Activated T-helper 1 cell treated with anti-CD3 and anti-CD28 coated beads, Interleukin-12 subunit alpha, Interleukin-12 subunit beta, Interleukin-2, Interleukin-4 antibody, amounts not matched to agents 30 ng/mL and 10 ng/mL and 1 ng/mL, durations not matched to agents 14 hours and 24 hours and 36 hours (primary cell): ENCODE results near the gene TMEM8B. TPM values are rescaled to one million over a fixed set of nuclear protein-coding genes. Genes with fewer than 3 reads are reported as not detected.

Experiments
- DNase-seq: peaks from one replicate; pipeline ENCODE4 v3.0.0; 2021; ENCODE audit warnings: low spot score
- H3K27ac Mint-ChIP-seq: one replicate; pipeline ENCODE4 v1.8.0; 2021; ENCODE audit warnings: mild to moderate bottlenecking, mixed read lengths
- H3K27me3 Mint-ChIP-seq: one replicate; pipeline ENCODE4 v1.8.0; 2022; ENCODE audit warnings: mild to moderate bottlenecking, moderate library complexity, mixed read lengths; ENCODE audit not compliant: insufficient read depth
- H3K36me3 Mint-ChIP-seq: one replicate; pipeline ENCODE4 v1.8.0; 2021; ENCODE audit warnings: low read depth, mixed read lengths
- H3K4me1 Mint-ChIP-seq: one replicate; pipeline ENCODE4 v1.8.0; 2021; ENCODE audit warnings: low read depth, mixed read lengths
- H3K4me3 Mint-ChIP-seq: one replicate; pipeline ENCODE4 v1.8.0; 2021; ENCODE audit warnings: mild to moderate bottlenecking, moderate library complexity, mixed read lengths
- H3K9me3 Mint-ChIP-seq: one replicate; pipeline ENCODE4 v1.8.0; 2021; ENCODE audit warnings: mixed read lengths
- intact Hi-C: fragments of 100-400 bp; cut with micrococcal nuclease; formaldehyde crosslinking; loops from one replicate; pipeline ENCODE4 v1.15.1; 2024
- total RNA-seq: library from RNA; stranded (reverse); gene quantifications from 2 replicates; pipeline ENCODE4 v1.2.3, GENCODE V29; 2022

TMEM8B gene
- total RNA-seq, 1 donor from 2014 or later: 1.7 TPM

GRCh38 chr9:35814841-35815543 lies 14.0 kb upstream of the TMEM8B start, which contains the start of gene HINT2:
Gene HINT2 (minus strand): TSS chr9:35815042. CDS start chr9:35814979, 63 bp downstream.
- intact Hi-C loops: loop anchor here (1.0 to 10.0 kb wide), 13 partner anchors 14 to 1358 kb away; partner anchors contain the start of genes CCDC107, CLTA, DNAI1 and FAM219A
- Mint-ChIP-seq H3K36me3 (peaks cover 11% of the 10 kb centered on the region), H3K27me3 (peaks cover 6% of the 10 kb centered on the region)

GRCh38 chr9:35816708-35817107 lies 12.3 kb upstream of the TMEM8B start:
- intact Hi-C loops: loop anchor here (10.0 kb wide), 2 partner anchors 318 to 438 kb away; partner anchors contain the start of genes GLIPR2 and GNE
- peaks cover 30% of the 10 kb centered on the region for H3K4me1 Mint-ChIP-seq
- peaks cover 6% of the 10 kb centered on the region for H3K27me3 Mint-ChIP-seq
- no peaks in the 10 kb centered on the region for H3K9me3 Mint-ChIP-seq
- no peak overlapping the region for H3K27ac Mint-ChIP-seq
- H3K4me3 Mint-ChIP-seq: no peak overlapping the region
- peaks cover 11% of the 10 kb centered on the region for H3K36me3 Mint-ChIP-seq
- DNase-seq: no peak

More at GRCh38 chr9:35814841-35815543, 14.0 kb upstream of the TMEM8B start, which contains the start of gene HINT2:
- Mint-ChIP-seq H3K4me1 (peaks cover 31% of the 10 kb centered on the region), H3K27ac (peak within 1 kb of the TSS; percentile 96), H3K9me3 (no peaks in the 10 kb centered on the region), H3K4me3 (peak within 1 kb of the TSS; percentile 91)
- peak; percentile 97 for DNase-seq

- H3K27ac Mint-ChIP-seq: no peak overlapping the region
- H3K36me3 Mint-ChIP-seq: peaks cover 3% of the 10 kb centered on the region
- H3K27me3 Mint-ChIP-seq: peaks cover 6% of the 10 kb centered on the region
- DNase-seq: no peak
- H3K4me1 Mint-ChIP-seq: peaks cover 15% of the 10 kb centered on the region
- H3K4me3 Mint-ChIP-seq: no peak overlapping the region
- intact Hi-C loops: loop anchor here (10.0 kb wide), 2 partner anchors 316 to 436 kb away; partner anchors contain the start of genes GLIPR2 and GNE
- no peaks in the 10 kb centered on the region for H3K9me3 Mint-ChIP-seq
Measured at GRCh38 chr9:35818341-35818740, 10.7 kb upstream of the TMEM8B start.

GRCh38 chr9:35820076-35820475 lies 9.0 kb upstream of the TMEM8B start:
- Mint-ChIP-seq H3K27ac (no peak overlapping the region), H3K36me3 (no peaks in the 10 kb centered on the region)
- intact Hi-C loops: loop anchor here (10.0 kb wide), 2 partner anchors 215 to 585 kb away; partner anchors contain the start of genes RECK and RNF38

GRCh38 chr9:35822926-35823325 lies 6.1 kb upstream of the TMEM8B start:
- Mint-ChIP-seq H3K27ac (no peak overlapping the region), H3K4me1 (no peaks in the 10 kb centered on the region), H3K36me3 (no peaks in the 10 kb centered on the region), H3K9me3 (no peaks in the 10 kb centered on the region), H3K27me3 (peaks cover 3% of the 10 kb centered on the region), H3K4me3 (no peak overlapping the region)
- no peak for DNase-seq
- intact Hi-C loops: loop anchor here (10.0 kb wide), 2 partner anchors 212 to 582 kb away; partner anchors contain the start of genes RECK and RNF38

More at GRCh38 chr9:35820076-35820475, 9.0 kb upstream of the TMEM8B start:
- Mint-ChIP-seq H3K9me3 (no peaks in the 10 kb centered on the region), H3K4me3 (no peak overlapping the region), H3K27me3 (peaks cover 6% of the 10 kb centered on the region), H3K4me1 (peaks cover 6% of the 10 kb centered on the region)
- no peak for DNase-seq

- Mint-ChIP-seq H3K4me1 (peaks cover 22% of the 10 kb centered on the region), H3K9me3 (no peaks in the 10 kb centered on the region), H3K4me3 (peak overlapping the region; percentile 11), H3K27ac (no peak overlapping the region), H3K36me3 (no peaks in the 10 kb centered on the region), H3K27me3 (peaks cover 3% of the 10 kb centered on the region)
- intact Hi-C loops: loop anchor here (1.0 to 10.0 kb wide), 6 partner anchors 36 to 709 kb away; partner anchors contain the start of genes ATOSB, CD72, RECK and RNF38
- peak; percentile 21 for DNase-seq
Measured at GRCh38 chr9:35826071-35826701, 2.8 kb upstream of the TMEM8B start.

GRCh38 chr9:35827486-35827885 lies 1.5 kb upstream of the TMEM8B start:
- intact Hi-C loops: loop anchor here (5.0 to 10.0 kb wide), 4 partner anchors 207 to 710 kb away; partner anchors contain the start of genes ATOSB, CD72, RECK and RNF38
- Mint-ChIP-seq H3K4me3 (peak overlapping the region; percentile 91), H3K27ac (no peak overlapping the region), H3K9me3 (no peaks in the 10 kb centered on the region), H3K36me3 (no peaks in the 10 kb centered on the region), H3K4me1 (peaks cover 22% of the 10 kb centered on the region), H3K27me3 (peaks cover 3% of the 10 kb centered on the region)
- no peak for DNase-seq

GRCh38 chr9:35828716-35829083 lies 328 bp upstream of the TMEM8B start, which contains the start of gene FAM221B:
Gene FAM221B (minus strand): TSS chr9:35828732. CDS start chr9:35826161, 2,571 bp downstream.
- no peaks in the 10 kb centered on the region for H3K9me3 Mint-ChIP-seq
- intact Hi-C loops: loop anchor here (1.0 to 10.0 kb wide), 12 partner anchors 13 to 711 kb away; partner anchors contain the start of genes ATOSB, CD72, CREB3 and GBA2
- H3K27ac Mint-ChIP-seq: peak within 1 kb of the TSS; percentile 89
- peaks cover 22% of the 10 kb centered on the region for H3K4me1 Mint-ChIP-seq
- DNase-seq: peak; percentile 29
- peaks cover 3% of the 10 kb centered on the region for H3K27me3 Mint-ChIP-seq
- H3K36me3 Mint-ChIP-seq: no peaks in the 10 kb centered on the region
- H3K4me3 Mint-ChIP-seq: peak within 1 kb of the TSS; percentile 91

GRCh38 chr9:35829764-35830096 lies 702 bp downstream of the TMEM8B start:
- intact Hi-C loops: loop anchor here (1.0 to 10.0 kb wide), 12 partner anchors 14 to 712 kb away; partner anchors contain the start of genes ATOSB, CD72, CREB3 and GBA2
- no peak for DNase-seq
- Mint-ChIP-seq H3K4me1 (peaks cover 25% of the 10 kb centered on the region), H3K4me3 (peak overlapping the region; percentile 87), H3K27me3 (peaks cover 3% of the 10 kb centered on the region), H3K9me3 (no peaks in the 10 kb centered on the region), H3K27ac (peak overlapping the region; percentile 72), H3K36me3 (no peaks in the 10 kb centered on the region)

- H3K9me3 Mint-ChIP-seq: no peaks in the 10 kb centered on the region
- no peak overlapping the region for H3K27ac Mint-ChIP-seq
- peak overlapping the region; percentile 12 for H3K4me3 Mint-ChIP-seq
- no peaks in the 10 kb centered on the region for H3K36me3 Mint-ChIP-seq
- H3K27me3 Mint-ChIP-seq: peaks cover 3% of the 10 kb centered on the region
- H3K4me1 Mint-ChIP-seq: peaks cover 25% of the 10 kb centered on the region
- DNase-seq: no peak
- intact Hi-C loops: no loop called here
Measured at GRCh38 chr9:35831040-35831439, 2.0 kb downstream of the TMEM8B start.

- DNase-seq: no peak
- Mint-ChIP-seq H3K9me3 (no peaks in the 10 kb centered on the region), H3K4me3 (no peak overlapping the region), H3K4me1 (peaks cover 25% of the 10 kb centered on the region), H3K27me3 (no peaks in the 10 kb centered on the region), H3K27ac (no peak overlapping the region), H3K36me3 (no peaks in the 10 kb centered on the region)
- intact Hi-C loops: no loop called here
Measured at GRCh38 chr9:35832814-35833213, 3.8 kb downstream of the TMEM8B start.

GRCh38 chr9:35834260-35835215 lies 5.5 kb downstream of the TMEM8B start:
- no peaks in the 10 kb centered on the region for H3K36me3 Mint-ChIP-seq

More at GRCh38 chr9:35834260-35835215, 5.5 kb downstream of the TMEM8B start:
- Mint-ChIP-seq H3K27ac (no peak overlapping the region), H3K27me3 (peaks cover 3% of the 10 kb centered on the region), H3K9me3 (no peaks in the 10 kb centered on the region), H3K4me1 (peaks cover 14% of the 10 kb centered on the region), H3K4me3 (no peak overlapping the region)
- DNase-seq: no peak
- intact Hi-C loops: no loop called here
